ENCODE data around the gene TNS2.

- no peak for TF ChIP-seq POLR2A (IDR thresholded peaks at IDR 0.05)
- TF ChIP-seq, protein P1, sequence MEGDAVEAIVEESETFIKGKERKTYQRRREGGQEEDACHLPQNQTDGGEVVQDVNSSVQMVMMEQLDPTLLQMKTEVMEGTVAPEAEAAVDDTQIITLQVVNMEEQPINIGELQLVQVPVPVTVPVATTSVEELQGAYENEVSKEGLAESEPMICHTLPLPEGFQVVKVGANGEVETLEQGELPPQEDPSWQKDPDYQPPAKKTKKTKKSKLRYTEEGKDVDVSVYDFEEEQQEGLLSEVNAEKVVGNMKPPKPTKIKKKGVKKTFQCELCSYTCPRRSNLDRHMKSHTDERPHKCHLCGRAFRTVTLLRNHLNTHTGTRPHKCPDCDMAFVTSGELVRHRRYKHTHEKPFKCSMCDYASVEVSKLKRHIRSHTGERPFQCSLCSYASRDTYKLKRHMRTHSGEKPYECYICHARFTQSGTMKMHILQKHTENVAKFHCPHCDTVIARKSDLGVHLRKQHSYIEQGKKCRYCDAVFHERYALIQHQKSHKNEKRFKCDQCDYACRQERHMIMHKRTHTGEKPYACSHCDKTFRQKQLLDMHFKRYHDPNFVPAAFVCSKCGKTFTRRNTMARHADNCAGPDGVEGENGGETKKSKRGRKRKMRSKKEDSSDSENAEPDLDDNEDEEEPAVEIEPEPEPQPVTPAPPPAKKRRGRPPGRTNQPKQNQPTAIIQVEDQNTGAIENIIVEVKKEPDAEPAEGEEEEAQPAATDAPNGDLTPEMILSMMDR (IDR thresholded peaks at IDR 0.05): no peak
Measured at GRCh38 chr12:53082637-53083175, 32.8 kb downstream of the TNS2 start.
